HG02759 (cell line): ENCODE measurements around the gene KLHL3.
"Not testable (repeated sequence)": the region's sequence is repeated elsewhere in the genome, so short reads cannot be mapped to it uniquely, and the experiment has no call there.

Experiments
- ATAC-seq: cut with Tn5 transposase; IDR thresholded peaks from one replicate; pipeline ENCODE4 v1.9.1; 2021; ENCODE audit warnings: mild to moderate bottlenecking, moderate library complexity; ENCODE audit not compliant: unreplicated experiment

Gene KLHL3

GRCh38 chr5:137735555-137736284, at the start of gene KLHL3:
KLHL3 (minus strand) TSS chr5:137736089; CDS start chr5:137735646, 443 bp downstream.
- ATAC-seq = peak; percentile 57

- no peak for ATAC-seq
Observed at GRCh38 chr5:137782984-137783536, 47.2 kb upstream of the KLHL3 start.

- no peak for ATAC-seq
Observed at GRCh38 chr5:137782055-137782454, 46.2 kb upstream of the KLHL3 start.

- ATAC-seq = no peak
Observed at GRCh38 chr5:137778772-137779564, 43.1 kb upstream of the KLHL3 start.

GRCh38 chr5:137767937-137768336, 32.0 kb upstream of the KLHL3 start:
- not testable (repeated sequence) for ATAC-seq

- no peak for ATAC-seq
Observed at GRCh38 chr5:137761566-137761965, 25.7 kb upstream of the KLHL3 start.

- ATAC-seq = no peak
Observed at GRCh38 chr5:137760719-137761516, 25.0 kb upstream of the KLHL3 start.

- ATAC-seq = no peak
Observed at GRCh38 chr5:137760294-137760693, 24.4 kb upstream of the KLHL3 start.

- no peak for ATAC-seq
Observed at GRCh38 chr5:137758715-137759306, 22.9 kb upstream of the KLHL3 start.

GRCh38 chr5:137758121-137758520, 22.2 kb upstream of the KLHL3 start:
- ATAC-seq = no peak

GRCh38 chr5:137757634-137758033, 21.7 kb upstream of the KLHL3 start:
- ATAC-seq = no peak

GRCh38 chr5:137754961-137755762, 19.3 kb upstream of the KLHL3 start:
- peak; percentile 23 for ATAC-seq

GRCh38 chr5:137754188-137754960, 18.5 kb upstream of the KLHL3 start, which contains the start of gene HNRNPA0:
HNRNPA0 (minus strand) TSS chr5:137754363; CDS start chr5:137754066, 297 bp downstream.
- peak; percentile 83 for ATAC-seq

- peak; percentile 14 for ATAC-seq
Observed at GRCh38 chr5:137753691-137754187, 17.9 kb upstream of the KLHL3 start.

- no peak for ATAC-seq
Observed at GRCh38 chr5:137752905-137753690, 17.2 kb upstream of the KLHL3 start.

- ATAC-seq = no peak
Observed at GRCh38 chr5:137751869-137752491, 16.1 kb upstream of the KLHL3 start.

GRCh38 chr5:137750436-137750835, 14.5 kb upstream of the KLHL3 start:
- no peak for ATAC-seq
